IMR-90 (cell line): ENCODE measurements around the gene PRPSAP1.

Experiments used
- CTCF ChIP-seq: conservative IDR thresholded peaks from 2 replicates; pipeline ENCODE4 v1.5.1; 2012; ENCODE audit warnings: mild to moderate bottlenecking, low read depth, low read length, improper control_type of control experiment
- MAFK ChIP-seq: IDR thresholded peaks from 2 replicates; pipeline ENCODE4 v1.6.1; 2012; ENCODE audit warnings: low read depth, low read length, improper control_type of control experiment
- NFE2L2 ChIP-seq: fragments of 150-350 bp; IDR thresholded peaks from 2 replicates; pipeline ENCODE4 v1.6.1; 2016; ENCODE audit warnings: low read depth, mild to moderate bottlenecking, low read length
- RFX5 ChIP-seq: IDR thresholded peaks from 2 replicates; pipeline ENCODE4 v1.8.0; 2012; ENCODE audit warnings: low read depth, mild to moderate bottlenecking, low read length, moderate library complexity

- TF ChIP-seq CTCF (no peak), NFE2L2 (no peak), MAFK (no peak), RFX5 (no peak)
Measured at GRCh38 chr17:76292567-76292966, 61.1 kb downstream of the PRPSAP1 start.
